Muscle of leg (tissue), 11 donors: ENCODE results near the gene PBX1. TPM values are rescaled to one million over a fixed set of nuclear protein-coding genes. Genes with fewer than 3 reads are reported as not detected.

Experiments
- DNase-seq: peaks from one replicate; pipeline ENCODE4 v3.0.0; 2013
- H3K27ac ChIP-seq: one replicate; pipeline ENCODE4 v1.5.1; 2013; ENCODE audit warnings: mild to moderate bottlenecking, low read length, control low read depth
- H3K27me3 ChIP-seq: one replicate; pipeline ENCODE4 v1.6.1; 2013; ENCODE audit warnings: low read length; ENCODE audit not compliant: control insufficient read depth, insufficient read depth
- H3K36me3 ChIP-seq: one replicate; pipeline ENCODE4 v1.6.1; 2013; ENCODE audit warnings: low read length; ENCODE audit not compliant: control insufficient read depth, insufficient read depth
- H3K4me1 ChIP-seq: one replicate; pipeline ENCODE4 v1.6.1; 2013; ENCODE audit warnings: low read length; ENCODE audit not compliant: control insufficient read depth, insufficient read depth
- H3K4me3 ChIP-seq: one replicate; pipeline ENCODE4 v1.5.1; 2013; ENCODE audit warnings: low read length, control low read depth
- H3K9me3 ChIP-seq: replicated peaks from 2 replicates; pipeline ENCODE4 v1.6.1; 2013; ENCODE audit warnings: low read depth, low read length; ENCODE audit not compliant: control insufficient read depth
- WGBS: methylation state at CpG from one replicate; pipeline ENCODE4 v1.1.5; 2013; ENCODE audit warnings: missing lambda C conversion rate; ENCODE audit not compliant: insufficient coverage; 5-methylcytosine and 5-hydroxymethylcytosine counted together
- polyA plus RNA-seq, 8 donors: library from polyadenylated mRNA; unstranded; fragments of 120-200 nt; gene quantifications; one replicate each; pipeline versions ENCODE4 v1.2.1 to v1.2.3, GENCODE V29; 2013; ENCODE audit warnings: inconsistent platforms in 1 of 8, low replicate concordance in 1 of 8; ENCODE audit not compliant: insufficient read length in 8 of 8, insufficient read depth in 1 of 8
- total RNA-seq: library from RNA; stranded (reverse); fragments of 120-200 nt; gene quantifications from one replicate; pipeline ENCODE4 v1.2.4, GENCODE V29; 2013

Gene PBX1
- total and polyA plus RNA-seq, 9 donors: 42.6 to 66.9 (median 53.2) TPM

DNA sequence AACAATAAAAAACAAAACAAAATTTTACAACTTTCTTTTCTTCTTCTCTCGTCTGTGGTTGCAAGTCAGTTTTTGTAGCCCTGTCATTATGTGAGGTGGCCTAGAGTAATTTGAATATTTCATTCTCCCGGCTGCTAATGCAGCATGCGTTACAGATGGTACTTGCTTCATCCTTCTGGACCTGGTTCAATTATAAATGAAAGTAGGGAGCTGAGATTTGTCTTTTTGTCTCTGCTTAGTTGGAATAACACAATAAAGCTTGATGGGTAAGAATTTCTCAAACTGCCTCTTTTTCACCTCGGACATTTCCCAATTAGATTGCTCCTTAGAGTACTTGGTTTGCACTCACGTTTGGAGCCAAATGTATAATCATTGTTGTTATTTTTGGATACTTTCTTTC lies 201.6 kb downstream of the PBX1 start:
- H3K27ac ChIP-seq: no peak overlapping the region
- whole genome bisulfite sequencing: 61% methylated on average over 2 of the region's 5 CpGs
- peaks cover 19% of the 10 kb centered on the region for H3K4me1 ChIP-seq
- H3K27me3 ChIP-seq: no peaks in the 10 kb centered on the region
- no peak overlapping the region for H3K4me3 ChIP-seq
- H3K36me3 ChIP-seq: no peaks in the 10 kb centered on the region
- no peak for DNase-seq
- peaks cover 3% of the 10 kb centered on the region for H3K9me3 ChIP-seq

- Histone ChIP-seq H3K4me1 (peaks cover 15% of the 10 kb centered on the region), H3K27me3 (no peaks in the 10 kb centered on the region), H3K9me3 (peaks cover 3% of the 10 kb centered on the region)
These were observed 202.0 kb downstream of the PBX1 start for GRCh38 chr1:164761009-164761408.

GRCh38 chr1:164763098-164763497 lies 204.1 kb downstream of the PBX1 start:
- Histone ChIP-seq H3K27ac (no peak overlapping the region), H3K4me3 (no peak overlapping the region), H3K4me1 (peaks cover 15% of the 10 kb centered on the region), H3K27me3 (no peaks in the 10 kb centered on the region), H3K36me3 (no peaks in the 10 kb centered on the region), H3K9me3 (peaks cover 3% of the 10 kb centered on the region)
- no CpG with 5 or more reads among the region's 2 CpGs for WGBS
- no peak for DNase-seq

More at GRCh38 chr1:164761009-164761408, 202.0 kb downstream of the PBX1 start:
- no peak for DNase-seq
- H3K4me3 ChIP-seq: no peak overlapping the region
- no peaks in the 10 kb centered on the region for H3K36me3 ChIP-seq
- H3K27ac ChIP-seq: no peak overlapping the region

DNA sequence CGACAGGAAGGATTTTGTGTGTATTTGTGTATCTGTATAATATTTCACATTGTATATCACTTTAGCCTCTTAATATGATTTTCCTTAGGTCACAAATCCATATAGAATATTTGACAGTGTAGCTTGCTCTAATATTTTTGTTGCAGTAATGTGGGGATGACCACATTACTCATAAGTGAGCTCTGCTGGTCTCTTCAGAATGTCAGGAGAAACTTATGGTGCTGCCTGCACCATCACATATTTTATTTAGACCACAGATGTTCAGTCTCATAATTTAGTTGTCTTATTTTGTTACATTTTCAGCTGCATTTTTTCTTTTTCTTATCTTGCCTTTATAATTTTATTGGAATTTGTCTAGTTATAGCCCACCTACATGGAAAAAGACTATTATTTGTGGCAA lies 205.3 kb downstream of the PBX1 start:
- DNase-seq: no peak
- H3K36me3 ChIP-seq: no peaks in the 10 kb centered on the region
- H3K27me3 ChIP-seq: no peaks in the 10 kb centered on the region
- peaks cover 3% of the 10 kb centered on the region for H3K9me3 ChIP-seq
- no peak overlapping the region for H3K27ac ChIP-seq
- H3K4me1 ChIP-seq: peaks cover 12% of the 10 kb centered on the region
- no peak overlapping the region for H3K4me3 ChIP-seq
- no CpG with 5 or more reads among the region's 1 CpG for WGBS

DNA sequence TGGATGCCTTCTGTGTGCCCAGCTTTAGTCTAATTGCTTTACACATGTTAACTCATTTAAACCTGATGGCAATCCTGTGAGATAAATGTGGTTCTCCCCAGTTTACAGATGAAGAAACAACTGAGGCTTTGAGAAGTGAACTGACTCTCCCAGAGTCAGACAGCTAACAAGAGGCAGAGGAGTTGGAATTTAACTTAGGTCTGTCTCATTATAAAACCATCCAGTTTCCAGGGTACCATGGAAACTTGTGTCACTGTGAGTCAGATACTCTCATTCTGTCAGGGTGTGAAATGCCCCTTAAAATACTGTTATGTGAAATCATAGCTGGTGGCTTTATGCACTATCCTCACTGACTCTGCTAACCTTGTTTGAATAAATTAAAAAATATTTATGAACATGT lies 206.6 kb downstream of the PBX1 start:
- Histone ChIP-seq H3K36me3 (no peaks in the 10 kb centered on the region), H3K27ac (no peak overlapping the region), H3K4me3 (no peak overlapping the region), H3K4me1 (peaks cover 4% of the 10 kb centered on the region), H3K27me3 (no peaks in the 10 kb centered on the region), H3K9me3 (peaks cover 3% of the 10 kb centered on the region)
- no peak for DNase-seq

DNA sequence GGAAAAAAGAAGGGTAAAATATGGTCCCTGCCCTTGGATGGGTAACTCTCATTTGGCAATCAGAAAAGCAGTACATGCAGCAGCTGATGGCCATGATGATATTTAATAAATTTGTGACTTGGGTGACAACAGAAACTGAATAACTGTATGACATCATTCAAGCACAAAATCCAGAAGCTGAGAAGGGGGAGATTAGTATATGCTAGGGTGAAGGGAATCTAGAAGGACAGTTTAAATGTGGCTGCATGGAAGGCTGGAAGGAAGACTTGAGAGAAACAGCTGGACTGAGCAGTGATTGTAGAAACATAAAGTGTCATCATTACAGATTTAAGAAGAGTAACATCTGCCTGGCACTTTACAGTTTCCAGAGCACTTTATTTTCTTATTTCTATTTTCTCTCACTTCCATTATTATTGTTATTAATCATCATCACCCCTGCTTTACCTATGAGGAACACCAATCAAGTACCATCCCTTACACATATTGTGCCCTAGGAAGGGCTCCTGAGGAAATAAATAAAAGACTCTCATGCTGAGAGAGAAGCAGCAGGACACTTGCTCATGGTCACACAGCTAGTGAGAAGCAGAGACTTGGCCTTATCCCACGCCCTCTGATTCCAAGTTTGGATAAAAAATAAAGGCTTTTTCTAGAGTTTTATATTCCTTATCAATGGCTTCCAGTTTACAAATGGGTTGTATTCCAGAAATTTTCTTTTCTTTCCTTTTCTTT lies 207.2 kb downstream of the PBX1 start:
- H3K4me1 ChIP-seq: peaks cover 10% of the 10 kb centered on the region
- H3K27ac ChIP-seq: no peak overlapping the region
- peaks cover 3% of the 10 kb centered on the region for H3K9me3 ChIP-seq
- WGBS: no CpG with 5 or more reads among the region's 1 CpG
- H3K36me3 ChIP-seq: no peaks in the 10 kb centered on the region
- no peak overlapping the region for H3K4me3 ChIP-seq
- no peak for DNase-seq
- H3K27me3 ChIP-seq: no peaks in the 10 kb centered on the region

DNA sequence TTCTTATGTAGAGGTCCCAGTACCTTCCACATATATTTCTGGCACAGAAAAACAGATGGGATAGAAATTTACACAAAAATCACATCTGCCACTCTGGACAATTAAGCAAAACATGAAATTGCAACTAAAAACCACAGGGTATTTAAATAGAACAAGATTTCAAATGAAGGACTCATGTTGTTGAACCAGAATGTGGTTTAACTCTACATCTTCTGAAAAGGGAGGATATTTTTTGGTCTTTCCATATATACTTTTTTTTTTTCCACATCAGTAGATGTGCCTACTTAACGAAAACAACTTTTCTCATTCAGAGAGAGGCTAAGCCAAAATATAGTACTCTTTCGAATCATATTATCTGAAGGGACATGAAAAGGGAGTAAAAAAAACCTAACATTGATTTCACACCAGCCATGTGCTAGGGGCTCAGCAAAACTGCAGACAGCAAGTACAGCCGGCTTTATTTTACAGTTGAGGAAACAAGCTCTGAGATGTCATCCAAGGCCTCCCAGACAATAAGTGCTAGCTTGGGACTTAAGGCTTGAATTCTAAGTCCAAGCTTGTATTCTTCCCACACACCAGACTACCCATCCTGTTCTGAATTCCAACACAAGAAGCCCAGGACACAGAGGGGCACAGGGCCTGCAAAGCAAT lies 208.9 kb downstream of the PBX1 start:
- Histone ChIP-seq H3K36me3 (no peaks in the 10 kb centered on the region), H3K4me1 (peaks cover 16% of the 10 kb centered on the region), H3K27me3 (no peaks in the 10 kb centered on the region), H3K27ac (no peak overlapping the region), H3K4me3 (no peak overlapping the region), H3K9me3 (peaks cover 3% of the 10 kb centered on the region)
- DNase-seq: no peak
- 50% methylated on average over 1 of the region's 3 CpGs for WGBS

DNA sequence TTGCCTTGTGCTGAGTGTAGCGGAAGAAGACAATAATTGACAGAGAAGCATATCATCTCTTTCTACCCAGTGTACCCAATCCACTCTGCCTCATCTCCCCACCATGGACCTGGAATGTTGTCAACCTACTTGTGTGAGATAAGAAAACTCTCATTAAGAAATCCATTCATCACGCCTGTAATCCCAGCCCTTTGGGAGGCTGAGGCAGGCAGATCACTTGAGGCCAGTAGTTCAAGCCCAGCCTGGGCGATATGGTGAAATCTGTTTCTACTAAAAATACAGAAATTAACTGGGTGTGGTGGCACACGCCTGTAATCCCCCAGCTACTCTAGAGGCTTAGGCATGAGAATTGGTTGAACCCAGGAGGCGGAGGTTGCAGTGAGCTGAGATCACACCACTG lies 209.6 kb downstream of the PBX1 start:
- H3K27ac ChIP-seq: no peak overlapping the region

GRCh38 chr1:164769486-164770130 lies 210.6 kb downstream of the PBX1 start:
- no peaks in the 10 kb centered on the region for H3K27me3 ChIP-seq
- H3K4me3 ChIP-seq: no peak overlapping the region
- DNase-seq: no peak
- no peak overlapping the region for H3K27ac ChIP-seq
- 100% methylated on average over 1 of the region's 2 CpGs for WGBS
- H3K4me1 ChIP-seq: peaks cover 19% of the 10 kb centered on the region
- no peaks in the 10 kb centered on the region for H3K9me3 ChIP-seq
- no peaks in the 10 kb centered on the region for H3K36me3 ChIP-seq

More for the DNA sequence above, 209.6 kb downstream of the PBX1 start:
- Histone ChIP-seq H3K4me3 (no peak overlapping the region), H3K36me3 (no peaks in the 10 kb centered on the region), H3K9me3 (no peaks in the 10 kb centered on the region), H3K4me1 (peaks cover 16% of the 10 kb centered on the region), H3K27me3 (no peaks in the 10 kb centered on the region)
- WGBS: 100% methylated on average over 1 of the region's 5 CpGs
- DNase-seq: no peak

DNA sequence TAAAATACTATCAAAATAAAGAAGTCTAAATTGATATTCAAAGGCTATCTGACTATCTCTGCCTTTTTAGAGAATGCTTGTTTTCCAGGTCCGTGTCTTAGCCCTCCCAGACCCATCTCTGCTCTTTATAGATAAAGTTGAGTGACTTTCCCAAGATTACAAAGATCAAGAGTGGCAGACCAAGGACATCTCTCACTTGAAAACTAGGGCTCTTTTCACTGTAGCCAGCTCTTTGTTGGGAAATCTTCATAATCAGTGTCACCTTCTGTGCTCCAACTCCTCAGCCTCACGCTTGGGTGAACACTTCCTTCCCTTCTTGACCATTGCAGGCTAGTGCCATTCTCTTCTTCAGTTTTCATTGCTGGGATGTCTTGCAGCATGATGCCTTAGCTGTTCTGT lies 211.1 kb downstream of the PBX1 start:
- Histone ChIP-seq H3K4me3 (no peak overlapping the region), H3K36me3 (no peaks in the 10 kb centered on the region), H3K9me3 (no peaks in the 10 kb centered on the region), H3K4me1 (peaks cover 25% of the 10 kb centered on the region), H3K27me3 (no peaks in the 10 kb centered on the region), H3K27ac (no peak overlapping the region)
- no CpG with 5 or more reads among the region's 2 CpGs for WGBS
- no peak for DNase-seq
